HepG2 (cell line): ENCODE measurements around the gene AMZ1. TPM values are rescaled to one million over a fixed set of nuclear protein-coding genes. Genes with fewer than 3 reads are reported as not detected.

Source experiments
- ATAC-seq: fragments of 200-7000 bp; cut with Tn5 transposase; 3 replicates; pipeline ENCODE4 v1.9.1; 2020; ENCODE audit warnings: mild to moderate bottlenecking, moderate library complexity
- BruUV-seq: library from RNA; stranded (reverse); fragments of 400-500 nt; replicated peaks from 2 replicates; lab custom pipeline; 2021; lab: Mats Ljungman, UMichigan
- CTCF ChIA-PET: fragments of 300-600 bp; formaldehyde crosslinking; extraction: SDS; loops from one replicate; lab custom pipeline; 2021; ENCODE audit warnings: low total read pairs, inconsistent platforms, low intra/inter-chr PET ratio; lab: Yijun Ruan, JAX
- POLR2A ChIA-PET: fragments of 350-600 bp; sonication (Branson Sonifier 250); formaldehyde crosslinking; loops from one replicate; lab custom pipeline; 2020; ENCODE audit warnings: antibody characterized with exemption, inconsistent platforms; lab: Yijun Ruan, JAX
- DNase-seq: peaks from one replicate; pipeline ENCODE4 v3.0.0-alpha.2; 2015; ENCODE audit warnings: low spot score
- FAIRE-seq: peaks from 3 replicates; lab custom pipeline; 2011; peaks lifted over from hg19 to GRCh38; lab: Jason Lieb, UNC
- H2AFZ ChIP-seq: one replicate; pipeline ENCODE4 v1.6.1; 2011; ENCODE audit warnings: low read length, inconsistent platforms
- H3K27ac ChIP-seq: fragments of 300-600 bp; 3 replicates; pipeline ENCODE4 v1.8.0; 2011; ENCODE audit warnings: mixed run types, mild to moderate bottlenecking, mixed read lengths, low read length, inconsistent platforms; ENCODE audit not compliant: insufficient read depth; ENCODE audit errors: extremely low read length
- H3K27me3 ChIP-seq, 2 experiments: fragments of 200-600 bp in 1 of 2; 2 replicates in 1 of 2; 3 replicates in 1 of 2; pipeline versions ENCODE4 v1.6.0 to v1.8.0; 2011; ENCODE audit warnings: low read length in 2 of 2, mild to moderate bottlenecking in 2 of 2, moderate library complexity in 2 of 2, inconsistent platforms in 1 of 2; ENCODE audit not compliant: insufficient read depth in 2 of 2, control insufficient read depth in 1 of 2
- H3K36me3 ChIP-seq, 2 experiments: fragments of 200-600 bp in 1 of 2; replicated peaks in 1 of 2; 2 replicates in 1 of 2; 3 replicates in 1 of 2; pipeline versions ENCODE4 v1.5.1 to v1.8.0; 2011; ENCODE audit warnings: low read length in 2 of 2, inconsistent platforms in 1 of 2; ENCODE audit not compliant: insufficient read depth in 2 of 2, control insufficient read depth in 1 of 2
- H3K4me1 ChIP-seq: 2 replicates; pipeline ENCODE4 v1.5.1; 2012; ENCODE audit warnings: low read length, inconsistent platforms; ENCODE audit not compliant: insufficient read depth
- H3K4me2 ChIP-seq: 2 replicates; pipeline ENCODE4 v1.6.0; 2011; ENCODE audit warnings: low read depth, low read length, inconsistent platforms
- H3K4me3 ChIP-seq, 3 experiments: fragments of 200-600 bp in 1 of 3; sonication (generic), shearing (Covaris generic) in 1 of 3; replicated peaks in 1 of 3; 2 replicates each; pipeline ENCODE4 v1.5.1; 2011 to 2016; ENCODE audit warnings: low read length in 3 of 3, inconsistent platforms in 2 of 3, low read depth in 2 of 3, mild to moderate bottlenecking in 2 of 3, control low read depth in 1 of 3, mixed read lengths in 1 of 3; ENCODE audit not compliant: insufficient read depth in 1 of 3
- H3K79me2 ChIP-seq: one replicate; pipeline ENCODE4 v1.6.1; 2011; ENCODE audit warnings: low read length, inconsistent platforms; ENCODE audit not compliant: insufficient read depth
- H3K9ac ChIP-seq: 2 replicates; pipeline ENCODE4 v1.6.0; 2011; ENCODE audit warnings: mild to moderate bottlenecking, low read depth, low read length, inconsistent platforms; ENCODE audit not compliant: insufficient read depth
- H3K9me3 ChIP-seq: 2 replicates; pipeline ENCODE4 v1.5.1; 2012; ENCODE audit warnings: mild to moderate bottlenecking, low read length
- H4K20me1 ChIP-seq: 2 replicates; pipeline ENCODE4 v1.6.0; 2011; ENCODE audit warnings: inconsistent platforms, mild to moderate bottlenecking, low read length, moderate library complexity; ENCODE audit not compliant: insufficient read depth
- ADNP ChIP-seq: sonication (generic); formaldehyde crosslinking; IDR thresholded peaks from 2 replicates; pipeline ENCODE4 v1.4.0; 2020; ENCODE audit warnings: missing genetic modification reagents
- CENPX ChIP-seq: sonication (generic); formaldehyde crosslinking; IDR thresholded peaks from 2 replicates; pipeline ENCODE4 v1.9.0; 2021; ENCODE audit warnings: mild to moderate bottlenecking, missing genetic modification reagents, moderate library complexity
- HNRNPLL ChIP-seq: fragments of 200-400 bp; formaldehyde crosslinking; IDR thresholded peaks from 2 replicates; pipeline ENCODE4 v1.6.1; 2017; ENCODE audit warnings: mild to moderate bottlenecking, low read depth, low read length; ENCODE audit not compliant: poor library complexity, severe bottlenecking
- KLF13 ChIP-seq: sonication (generic); formaldehyde crosslinking; IDR thresholded peaks from 2 replicates; pipeline ENCODE4 v1.4.0; 2020; ENCODE audit warnings: mild to moderate bottlenecking, missing genetic modification reagents
- MED8 ChIP-seq: sonication (generic); formaldehyde crosslinking; IDR thresholded peaks from 2 replicates; pipeline ENCODE4 v1.8.1; 2023; ENCODE audit warnings: mild to moderate bottlenecking, missing genetic modification reagents; ENCODE audit not compliant: insufficient replicate concordance
- POGZ ChIP-seq: sonication (generic); formaldehyde crosslinking; IDR thresholded peaks from 2 replicates; pipeline ENCODE4 v1.4.0; 2020; ENCODE audit warnings: mild to moderate bottlenecking, missing genetic modification reagents
- SIN3A ChIP-seq: IDR thresholded peaks from 2 replicates; pipeline ENCODE4 v1.6.1; 2011; ENCODE audit warnings: low read depth, mild to moderate bottlenecking, control low read depth, low read length, borderline replicate concordance
- ZNF256 ChIP-seq: sonication (generic); formaldehyde crosslinking; conservative IDR thresholded peaks from 2 replicates; pipeline ENCODE4 v1.4.0; 2020; ENCODE audit warnings: missing genetic modification reagents
- ZNF598 ChIP-seq: sonication (generic); formaldehyde crosslinking; IDR thresholded peaks from 2 replicates; pipeline ENCODE4 v1.5.1; 2020; ENCODE audit warnings: mild to moderate bottlenecking, missing genetic modification reagents, borderline replicate concordance
- ZNF883 ChIP-seq: sonication (generic); formaldehyde crosslinking; IDR thresholded peaks from 2 replicates; pipeline ENCODE4 v1.5.1; 2020; ENCODE audit warnings: mild to moderate bottlenecking, missing genetic modification reagents; ENCODE audit errors: not compliant biosample characterization
- whole genome bisulfite sequencing: methylation state at CpG from one replicate; pipeline ENCODE4 v1.1.6; 2017; ENCODE audit warnings: low lambda C conversion rate; 5-methylcytosine and 5-hydroxymethylcytosine counted together
- in situ Hi-C: cut with HindIII; loops from 2 replicates; pipeline ENCODE4 v1.10.0; 2017; ENCODE audit warnings: low pct_unique_long_range_greater_than_20kb; ENCODE audit not compliant: extremely low pct_ligation_motif_present
- intact Hi-C: fragments of 100-400 bp; cut with micrococcal nuclease; formaldehyde crosslinking; loops from one replicate; pipeline ENCODE4 v1.10.0; 2022; ENCODE audit not compliant: unreplicated experiment
- polyA plus RNA-seq, 8 experiments: library from polyadenylated mRNA; depleted of rRNA in 3 of 8; stranded (reverse) in 7 of 8; unstranded in 1 of 8; fragments of >200 nt; fragmentation: Illumina TruSeq in 4 of 8; extraction: Trizol in 4 of 8; gene quantifications; 2 replicates each; pipeline versions ENCODE4 v1.2.1 to v1.2.3, GENCODE V29; 2011 to 2016; ENCODE audit warnings: low read depth in 4 of 8, missing spikeins in 1 of 8, mixed read lengths in 1 of 8; ENCODE audit not compliant: insufficient read depth in 1 of 8
- total RNA-seq, 5 experiments: library from RNA; depleted of rRNA; stranded (reverse); fragments of >200 nt; fragmentation: Illumina TruSeq; extraction: Trizol; gene quantifications; 2 replicates each; pipeline ENCODE4 v1.2.3, GENCODE V29; 2016; ENCODE audit warnings: low read depth in 1 of 5
- TF ChIP-seq, protein P1 (sequence below): sonication (generic); formaldehyde crosslinking; IDR thresholded peaks from 2 replicates; pipeline ENCODE4 v1.8.0; 2022; ENCODE audit warnings: missing genetic modification reagents, low read depth, mild to moderate bottlenecking, borderline replicate concordance
- TF ChIP-seq, protein P2 (sequence below): sonication (generic); formaldehyde crosslinking; IDR thresholded peaks from 2 replicates; pipeline ENCODE4 v1.4.0; 2020; ENCODE audit warnings: missing genetic modification reagents
- TF ChIP-seq, protein P3 (sequence below): IDR thresholded peaks from 2 replicates; pipeline ENCODE4 v1.6.1; 2016; ENCODE audit warnings: mild to moderate bottlenecking
- TF ChIP-seq, protein P4 (sequence below): sonication (generic); formaldehyde crosslinking; IDR thresholded peaks from 2 replicates; pipeline ENCODE4 v1.4.0; 2020; ENCODE audit warnings: missing genetic modification reagents, borderline replicate concordance
- TF ChIP-seq, protein P5 (sequence below): sonication (generic); formaldehyde crosslinking; IDR thresholded peaks from 2 replicates; pipeline ENCODE4 v1.4.0; 2020; ENCODE audit warnings: missing genetic modification reagents

The AMZ1 gene
- total and polyA plus RNA-seq, 2 of the 13 experiments (the other 11 are each of a cell fraction or from before 2014, with no cell fraction given), result 0.03 TPM; not detected in 1

DNA sequence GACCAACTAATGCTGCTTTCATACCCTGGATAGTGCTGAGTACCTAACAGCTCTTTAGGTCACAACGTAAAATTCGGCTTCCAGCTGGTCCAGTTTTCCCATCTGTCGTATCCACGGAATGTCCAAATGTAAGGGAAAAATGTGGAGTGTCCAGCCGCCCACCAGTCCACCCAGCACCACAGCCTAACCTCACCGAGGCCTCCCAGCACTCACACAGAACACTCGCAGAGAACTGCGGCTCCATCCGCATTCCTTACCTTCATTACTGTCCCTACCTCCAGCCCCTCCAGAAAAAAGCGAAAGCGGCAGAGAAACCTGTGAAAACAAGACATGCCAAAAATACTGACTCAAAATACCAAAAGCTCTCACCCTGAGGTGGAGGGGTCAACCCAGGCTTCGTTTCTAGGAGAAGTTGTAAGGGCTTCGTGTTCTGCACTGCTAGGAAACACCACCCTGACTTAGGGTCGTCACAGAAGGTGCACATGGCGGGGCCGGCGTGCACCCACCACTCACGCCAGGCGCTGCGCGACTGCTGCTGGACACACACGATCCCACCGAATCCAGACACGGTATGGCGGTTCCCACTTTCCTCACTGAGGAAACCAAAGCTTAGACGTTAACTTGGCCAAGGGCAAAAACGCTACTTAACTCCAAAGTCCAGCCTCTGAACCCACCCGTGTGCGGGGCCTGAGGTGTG lies 73.9 kb downstream of the AMZ1 start:
- Histone ChIP-seq H3K4me1 (peaks cover 38% of the 10 kb centered on the region), H4K20me1 (no peaks in the 10 kb centered on the region), H2AFZ (no peak overlapping the region), H3K27me3 (no peaks in the 10 kb centered on the region), H3K79me2 (peaks cover 4% of the 10 kb centered on the region), H3K4me3 (no peak overlapping the region), H3K9me3 (no peaks in the 10 kb centered on the region), H3K27ac (no peak overlapping the region), H3K4me2 (no peak overlapping the region), H3K36me3 (peaks cover 3 to 7% of the 10 kb centered on the region in 2 experiments; a peak in 4 of 5 replicates), H3K9ac (no peak overlapping the region)
- ATAC-seq (no peak), DNase-seq (no peak), FAIRE-seq (no peak)
- intact Hi-C loops (no loop called here), in situ Hi-C loops (no loop called here)
- 98% methylated on average over 29 of the region's 29 CpGs for WGBS
- CTCF ChIA-PET, result no interaction called here
- BruUV-seq, result no TSS peak
- POLR2A ChIA-PET, result no interaction called here
- TF ChIP-seq, protein P1, sequence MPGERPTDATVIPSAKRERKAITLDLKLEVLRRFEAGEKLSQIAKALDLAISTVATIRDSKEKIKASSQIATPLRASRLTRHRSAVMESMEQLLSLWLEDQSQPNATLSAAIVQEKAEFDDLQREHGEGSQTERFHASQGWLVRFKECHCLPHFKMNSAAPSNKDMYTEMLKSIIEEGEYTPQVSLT (CRISPR knock-in tag), result no peak
- TF ChIP-seq CENPX (CRISPR knock-in tag), result no peak
- TF ChIP-seq ZNF883, result no peak
- no peak for TF ChIP-seq HNRNPLL
- no peak for TF ChIP-seq POGZ (CRISPR knock-in tag)
- TF ChIP-seq ADNP, result no peak
- TF ChIP-seq MED8, result no peak
- TF ChIP-seq SIN3A, result no peak
- no peak for TF ChIP-seq ZNF598 (CRISPR knock-in tag)
- no peak for TF ChIP-seq KLF13
- TF ChIP-seq, protein P2, sequence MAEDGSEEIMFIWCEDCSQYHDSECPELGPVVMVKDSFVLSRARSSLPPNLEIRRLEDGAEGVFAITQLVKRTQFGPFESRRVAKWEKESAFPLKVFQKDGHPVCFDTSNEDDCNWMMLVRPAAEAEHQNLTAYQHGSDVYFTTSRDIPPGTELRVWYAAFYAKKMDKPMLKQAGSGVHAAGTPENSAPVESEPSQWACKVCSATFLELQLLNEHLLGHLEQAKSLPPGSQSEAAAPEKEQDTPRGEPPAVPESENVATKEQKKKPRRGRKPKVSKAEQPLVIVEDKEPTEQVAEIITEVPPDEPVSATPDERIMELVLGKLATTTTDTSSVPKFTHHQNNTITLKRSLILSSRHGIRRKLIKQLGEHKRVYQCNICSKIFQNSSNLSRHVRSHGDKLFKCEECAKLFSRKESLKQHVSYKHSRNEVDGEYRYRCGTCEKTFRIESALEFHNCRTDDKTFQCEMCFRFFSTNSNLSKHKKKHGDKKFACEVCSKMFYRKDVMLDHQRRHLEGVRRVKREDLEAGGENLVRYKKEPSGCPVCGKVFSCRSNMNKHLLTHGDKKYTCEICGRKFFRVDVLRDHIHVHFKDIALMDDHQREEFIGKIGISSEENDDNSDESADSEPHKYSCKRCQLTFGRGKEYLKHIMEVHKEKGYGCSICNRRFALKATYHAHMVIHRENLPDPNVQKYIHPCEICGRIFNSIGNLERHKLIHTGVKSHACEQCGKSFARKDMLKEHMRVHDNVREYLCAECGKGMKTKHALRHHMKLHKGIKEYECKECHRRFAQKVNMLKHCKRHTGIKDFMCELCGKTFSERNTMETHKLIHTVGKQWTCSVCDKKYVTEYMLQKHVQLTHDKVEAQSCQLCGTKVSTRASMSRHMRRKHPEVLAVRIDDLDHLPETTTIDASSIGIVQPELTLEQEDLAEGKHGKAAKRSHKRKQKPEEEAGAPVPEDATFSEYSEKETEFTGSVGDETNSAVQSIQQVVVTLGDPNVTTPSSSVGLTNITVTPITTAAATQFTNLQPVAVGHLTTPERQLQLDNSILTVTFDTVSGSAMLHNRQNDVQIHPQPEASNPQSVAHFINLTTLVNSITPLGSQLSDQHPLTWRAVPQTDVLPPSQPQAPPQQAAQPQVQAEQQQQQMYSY, result no peak
- TF ChIP-seq, protein P3, sequence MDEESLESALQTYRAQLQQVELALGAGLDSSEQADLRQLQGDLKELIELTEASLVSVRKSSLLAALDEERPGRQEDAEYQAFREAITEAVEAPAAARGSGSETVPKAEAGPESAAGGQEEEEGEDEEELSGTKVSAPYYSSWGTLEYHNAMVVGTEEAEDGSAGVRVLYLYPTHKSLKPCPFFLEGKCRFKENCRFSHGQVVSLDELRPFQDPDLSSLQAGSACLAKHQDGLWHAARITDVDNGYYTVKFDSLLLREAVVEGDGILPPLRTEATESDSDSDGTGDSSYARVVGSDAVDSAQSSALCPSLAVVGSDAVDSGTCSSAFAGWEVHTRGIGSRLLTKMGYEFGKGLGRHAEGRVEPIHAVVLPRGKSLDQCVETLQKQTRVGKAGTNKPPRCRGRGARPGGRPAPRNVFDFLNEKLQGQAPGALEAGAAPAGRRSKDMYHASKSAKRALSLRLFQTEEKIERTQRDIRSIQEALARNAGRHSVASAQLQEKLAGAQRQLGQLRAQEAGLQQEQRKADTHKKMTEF (CRISPR knock-in tag), result no peak
- TF ChIP-seq ZNF256, result no peak
- TF ChIP-seq, protein P4, sequence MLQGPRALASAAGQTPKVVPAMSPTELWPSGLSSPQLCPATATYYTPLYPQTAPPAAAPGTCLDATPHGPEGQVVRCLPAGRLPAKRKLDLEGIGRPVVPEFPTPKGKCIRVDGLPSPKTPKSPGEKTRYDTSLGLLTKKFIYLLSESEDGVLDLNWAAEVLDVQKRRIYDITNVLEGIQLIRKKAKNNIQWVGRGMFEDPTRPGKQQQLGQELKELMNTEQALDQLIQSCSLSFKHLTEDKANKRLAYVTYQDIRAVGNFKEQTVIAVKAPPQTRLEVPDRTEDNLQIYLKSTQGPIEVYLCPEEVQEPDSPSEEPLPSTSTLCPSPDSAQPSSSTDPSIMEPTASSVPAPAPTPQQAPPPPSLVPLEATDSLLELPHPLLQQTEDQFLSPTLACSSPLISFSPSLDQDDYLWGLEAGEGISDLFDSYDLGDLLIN, result no peak
- TF ChIP-seq, protein P5, sequence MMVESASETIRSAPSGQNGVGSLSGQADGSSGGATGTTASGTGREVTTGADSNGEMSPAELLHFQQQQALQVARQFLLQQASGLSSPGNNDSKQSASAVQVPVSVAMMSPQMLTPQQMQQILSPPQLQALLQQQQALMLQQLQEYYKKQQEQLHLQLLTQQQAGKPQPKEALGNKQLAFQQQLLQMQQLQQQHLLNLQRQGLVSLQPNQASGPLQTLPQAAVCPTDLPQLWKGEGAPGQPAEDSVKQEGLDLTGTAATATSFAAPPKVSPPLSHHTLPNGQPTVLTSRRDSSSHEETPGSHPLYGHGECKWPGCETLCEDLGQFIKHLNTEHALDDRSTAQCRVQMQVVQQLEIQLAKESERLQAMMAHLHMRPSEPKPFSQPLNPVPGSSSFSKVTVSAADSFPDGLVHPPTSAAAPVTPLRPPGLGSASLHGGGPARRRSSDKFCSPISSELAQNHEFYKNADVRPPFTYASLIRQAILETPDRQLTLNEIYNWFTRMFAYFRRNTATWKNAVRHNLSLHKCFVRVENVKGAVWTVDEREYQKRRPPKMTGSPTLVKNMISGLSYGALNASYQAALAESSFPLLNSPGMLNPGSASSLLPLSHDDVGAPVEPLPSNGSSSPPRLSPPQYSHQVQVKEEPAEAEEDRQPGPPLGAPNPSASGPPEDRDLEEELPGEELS (CRISPR knock-in tag), result no peak
